Loucy (cell line): Measurements from ENCODE around the gene GTF2B.

Experiments
- H2AFZ ChIP-seq: fragments of 200-600 bp; sonication (generic); 2 replicates; pipeline ENCODE4 v1.6.0; 2016; ENCODE audit warnings: antibody characterized with exemption, mild to moderate bottlenecking, low read length, moderate library complexity
- H3F3A ChIP-seq: fragments of 200-600 bp; 2 replicates; pipeline ENCODE4 v1.6.0; 2016; ENCODE audit warnings: antibody characterized with exemption, low read depth, mild to moderate bottlenecking
- H3K27me3 ChIP-seq: fragments of 200-600 bp; sonication (generic); 2 replicates; pipeline ENCODE4 v1.6.1; 2014; ENCODE audit warnings: low read length, mild to moderate bottlenecking; ENCODE audit not compliant: insufficient read depth, poor library complexity, severe bottlenecking
- H3K36me3 ChIP-seq: fragments of 200-600 bp; sonication (generic); 2 replicates; pipeline ENCODE4 v1.6.1; 2016; ENCODE audit warnings: low read length; ENCODE audit not compliant: insufficient read depth
- H3K4me1 ChIP-seq: fragments of 200-600 bp; sonication (generic); 2 replicates; pipeline ENCODE4 v1.5.1; 2014; ENCODE audit warnings: low read length, mild to moderate bottlenecking; ENCODE audit not compliant: insufficient read depth, poor library complexity, severe bottlenecking
- H3K4me2 ChIP-seq: fragments of 200-600 bp; sonication (generic); 2 replicates; pipeline ENCODE4 v1.6.0; 2014; ENCODE audit warnings: antibody characterized with exemption, low read length, low read depth, mild to moderate bottlenecking; ENCODE audit not compliant: poor library complexity, severe bottlenecking
- H3K4me3 ChIP-seq: fragments of 200-600 bp; sonication (generic); 2 replicates; pipeline ENCODE4 v1.5.1; 2014; ENCODE audit warnings: low read length, mild to moderate bottlenecking, mixed read lengths; ENCODE audit not compliant: poor library complexity, severe bottlenecking
- H3K79me2 ChIP-seq: fragments of 200-600 bp; sonication (generic); 2 replicates; pipeline ENCODE4 v1.6.1; 2014; ENCODE audit warnings: low read length; ENCODE audit not compliant: insufficient read depth
- H3K9ac ChIP-seq: fragments of 200-600 bp; sonication (generic); 2 replicates; pipeline ENCODE4 v1.6.0; 2014; ENCODE audit warnings: mild to moderate bottlenecking, low read depth, low read length, moderate library complexity; ENCODE audit not compliant: poor library complexity, severe bottlenecking
- H3K9me2 ChIP-seq: fragments of 200-600 bp; sonication (generic); replicated peaks from 2 replicates; pipeline ENCODE4 v1.6.1; 2016; ENCODE audit warnings: low read depth, low read length, mixed read lengths
- H3K9me3 ChIP-seq: fragments of 200-600 bp; sonication (generic); 2 replicates; pipeline ENCODE4 v1.6.1; 2014; ENCODE audit warnings: mild to moderate bottlenecking, antibody characterized with exemption, low read length, low read depth; ENCODE audit not compliant: insufficient read depth
- H4K20me1 ChIP-seq: fragments of 200-600 bp; sonication (generic); 2 replicates; pipeline ENCODE4 v1.6.0; 2014; ENCODE audit warnings: antibody characterized with exemption, low read length, mild to moderate bottlenecking; ENCODE audit not compliant: insufficient read depth, poor library complexity, severe bottlenecking
- EZH2phosphoT487 ChIP-seq: fragments of 200-600 bp; IDR thresholded peaks from 2 replicates; pipeline ENCODE4 v1.6.1; 2018; ENCODE audit warnings: antibody characterized with exemption, mild to moderate bottlenecking, moderate library complexity, borderline replicate concordance
- TF ChIP-seq, protein P1 (sequence below): fragments of 200-600 bp; sonication (generic); conservative IDR thresholded peaks from 2 replicates; pipeline ENCODE4 v1.5.1; 2014; ENCODE audit warnings: mild to moderate bottlenecking, antibody characterized with exemption, low read length

The GTF2B gene

GRCh38 chr1:88878731-88879130, 12.6 kb downstream of the GTF2B start:
- Histone ChIP-seq H3F3A (no peaks in the 10 kb centered on the region; the same call in 1 of the 2 replicates), H3K9me3 (no peaks in the 10 kb centered on the region), H3K79me2 (peaks cover 88% of the 10 kb centered on the region), H3K4me2 (no peak overlapping the region), H4K20me1 (peaks cover 66% of the 10 kb centered on the region), H3K4me1 (peaks cover 16% of the 10 kb centered on the region), H3K27me3 (no peaks in the 10 kb centered on the region), H3K9ac (no peak overlapping the region), H3K36me3 (peaks cover 47% of the 10 kb centered on the region; the same call in 1 of the 2 replicates), H2AFZ (no peak overlapping the region), H3K9me2 (no peaks in the 10 kb centered on the region), H3K4me3 (no peak overlapping the region)
- TF ChIP-seq, protein P1, sequence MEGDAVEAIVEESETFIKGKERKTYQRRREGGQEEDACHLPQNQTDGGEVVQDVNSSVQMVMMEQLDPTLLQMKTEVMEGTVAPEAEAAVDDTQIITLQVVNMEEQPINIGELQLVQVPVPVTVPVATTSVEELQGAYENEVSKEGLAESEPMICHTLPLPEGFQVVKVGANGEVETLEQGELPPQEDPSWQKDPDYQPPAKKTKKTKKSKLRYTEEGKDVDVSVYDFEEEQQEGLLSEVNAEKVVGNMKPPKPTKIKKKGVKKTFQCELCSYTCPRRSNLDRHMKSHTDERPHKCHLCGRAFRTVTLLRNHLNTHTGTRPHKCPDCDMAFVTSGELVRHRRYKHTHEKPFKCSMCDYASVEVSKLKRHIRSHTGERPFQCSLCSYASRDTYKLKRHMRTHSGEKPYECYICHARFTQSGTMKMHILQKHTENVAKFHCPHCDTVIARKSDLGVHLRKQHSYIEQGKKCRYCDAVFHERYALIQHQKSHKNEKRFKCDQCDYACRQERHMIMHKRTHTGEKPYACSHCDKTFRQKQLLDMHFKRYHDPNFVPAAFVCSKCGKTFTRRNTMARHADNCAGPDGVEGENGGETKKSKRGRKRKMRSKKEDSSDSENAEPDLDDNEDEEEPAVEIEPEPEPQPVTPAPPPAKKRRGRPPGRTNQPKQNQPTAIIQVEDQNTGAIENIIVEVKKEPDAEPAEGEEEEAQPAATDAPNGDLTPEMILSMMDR, result no peak
- TF ChIP-seq EZH2phosphoT487, result no peak

DNA sequence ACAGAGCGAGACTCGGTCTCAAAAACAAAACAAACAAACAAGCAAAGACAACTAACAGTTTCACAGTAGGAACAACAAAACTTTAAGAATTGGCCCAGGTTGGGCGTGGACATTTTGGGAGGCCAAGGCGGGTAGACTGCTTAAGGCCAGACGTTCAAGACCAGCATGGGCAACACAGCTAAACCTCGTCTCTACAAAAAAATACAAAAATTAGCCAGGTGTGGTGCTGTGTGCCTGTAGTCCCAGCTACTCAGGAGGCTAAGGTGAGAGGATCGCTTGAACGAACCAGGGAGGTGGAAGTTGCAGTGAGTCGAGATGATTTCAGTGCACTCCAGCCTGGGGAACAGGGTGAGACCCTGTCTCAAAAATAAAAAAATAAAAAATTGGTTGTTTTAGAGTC, 13.5 kb downstream of the GTF2B start:
- Histone ChIP-seq H3K4me2 (no peak overlapping the region), H3K27me3 (no peaks in the 10 kb centered on the region), H3F3A (no peaks in the 10 kb centered on the region; the same call in 1 of the 2 replicates), H4K20me1 (peaks cover 59% of the 10 kb centered on the region), H3K9ac (no peak overlapping the region), H3K9me3 (no peaks in the 10 kb centered on the region), H2AFZ (no peak overlapping the region), H3K9me2 (no peaks in the 10 kb centered on the region), H3K4me1 (peaks cover 8% of the 10 kb centered on the region), H3K79me2 (peaks cover 88% of the 10 kb centered on the region), H3K36me3 (peaks cover 39% of the 10 kb centered on the region; the same call in 1 of the 2 replicates), H3K4me3 (no peak overlapping the region)
- no peak for TF ChIP-seq EZH2phosphoT487
- TF ChIP-seq, protein P1, result no peak

- Histone ChIP-seq H3K4me3 (no peak overlapping the region), H3K9me2 (no peaks in the 10 kb centered on the region), H3K9me3 (no peaks in the 10 kb centered on the region), H3K4me2 (no peak overlapping the region), H3K4me1 (peaks cover 3% of the 10 kb centered on the region), H3K36me3 (peaks cover 34% of the 10 kb centered on the region; the same call in 1 of the 2 replicates), H3K9ac (no peak overlapping the region), H3K27me3 (no peaks in the 10 kb centered on the region), H4K20me1 (peaks cover 61% of the 10 kb centered on the region), H3K79me2 (peaks cover 88% of the 10 kb centered on the region), H3F3A (no peaks in the 10 kb centered on the region; the same call in 1 of the 2 replicates), H2AFZ (no peak overlapping the region)
- TF ChIP-seq, protein P1, result peak; percentile 79
- no peak for TF ChIP-seq EZH2phosphoT487
Observed at GRCh38 chr1:88877382-88877825, 14.0 kb downstream of the GTF2B start.
